NCI-H2196 (cell line): Measurements from ENCODE around the gene RNF125.
"Not testable (repeated sequence)": the region's sequence is repeated elsewhere in the genome, so short reads cannot be mapped to it uniquely, and the experiment has no call there.

ENCODE experiments used
- DNase-seq: peaks from one replicate; lab custom pipeline; 2025; ENCODE audit not compliant: unreplicated experiment; lab: John Stamatoyannopoulos, UW

The RNF125 gene

GRCh38 chr18:32083781-32084180 lies 65.2 kb downstream of the RNF125 start:
- DNase-seq, result no peak

GRCh38 chr18:32086881-32087280 lies 68.3 kb downstream of the RNF125 start:
- DNase-seq, result no peak

GRCh38 chr18:32090831-32091230 lies 72.2 kb downstream of the RNF125 start:
- not testable (repeated sequence) for DNase-seq

DNA sequence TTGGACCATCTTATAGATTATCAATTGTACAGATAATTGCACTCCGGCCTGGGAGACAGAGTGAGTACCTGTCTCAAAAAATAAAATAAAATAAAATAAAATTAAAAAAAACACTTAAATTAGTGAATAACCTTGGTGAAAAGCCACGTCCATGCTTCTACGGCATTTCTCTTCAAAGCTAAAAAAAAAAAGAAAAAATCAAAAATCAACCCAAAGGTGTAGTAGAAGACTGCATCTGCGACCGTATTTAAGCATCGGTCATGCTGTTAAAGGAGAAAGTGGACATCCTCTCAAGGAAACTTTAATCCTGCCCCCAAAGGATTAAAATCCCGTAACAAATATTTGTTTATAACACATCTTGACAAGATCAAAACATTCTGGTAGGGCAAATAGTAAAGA lies 72.7 kb downstream of the RNF125 start:
- no peak for DNase-seq

DNA sequence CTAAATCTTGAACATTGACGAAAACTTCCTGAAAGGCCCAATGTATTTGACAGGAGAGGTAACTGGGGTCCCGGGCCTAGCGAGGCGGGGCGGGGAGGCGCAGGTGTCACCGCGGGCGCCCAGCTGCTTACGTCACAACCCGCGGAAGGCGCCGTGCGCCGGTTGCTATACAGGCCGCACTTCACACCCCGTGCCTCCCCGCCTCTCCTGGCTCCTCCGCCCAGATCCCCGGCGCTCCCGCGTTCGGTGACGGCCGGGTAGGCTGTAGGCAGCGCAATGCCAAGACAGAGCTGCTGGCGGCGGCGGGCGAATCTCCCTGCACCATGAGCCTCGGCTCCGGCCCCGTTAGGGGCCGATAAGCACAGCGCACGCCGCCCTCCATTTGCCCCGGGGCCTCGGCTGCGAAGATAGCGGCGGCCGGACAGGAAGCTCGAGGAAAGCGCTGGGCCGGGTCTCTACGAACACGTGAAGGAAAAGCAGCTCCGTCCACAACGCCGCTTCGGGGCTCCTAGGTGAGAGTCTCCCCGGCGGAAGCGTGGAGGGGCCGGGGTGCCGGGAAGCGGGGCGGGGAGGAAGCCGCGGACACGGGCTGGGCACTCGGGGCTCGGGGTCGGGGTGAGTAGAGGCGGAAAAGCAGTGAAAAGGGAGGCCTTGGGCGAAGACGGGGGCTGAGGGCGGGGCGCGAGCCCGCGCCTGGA lies 73.2 kb downstream of the RNF125 start, which contains the start of gene RNF138:
TSS of gene RNF138 (plus strand) at position 151 of the 698 bp plus-strand sequence. CDS start 903 bp downstream, outside the sequence.
- DNase-seq, result peak; percentile 90

DNA sequence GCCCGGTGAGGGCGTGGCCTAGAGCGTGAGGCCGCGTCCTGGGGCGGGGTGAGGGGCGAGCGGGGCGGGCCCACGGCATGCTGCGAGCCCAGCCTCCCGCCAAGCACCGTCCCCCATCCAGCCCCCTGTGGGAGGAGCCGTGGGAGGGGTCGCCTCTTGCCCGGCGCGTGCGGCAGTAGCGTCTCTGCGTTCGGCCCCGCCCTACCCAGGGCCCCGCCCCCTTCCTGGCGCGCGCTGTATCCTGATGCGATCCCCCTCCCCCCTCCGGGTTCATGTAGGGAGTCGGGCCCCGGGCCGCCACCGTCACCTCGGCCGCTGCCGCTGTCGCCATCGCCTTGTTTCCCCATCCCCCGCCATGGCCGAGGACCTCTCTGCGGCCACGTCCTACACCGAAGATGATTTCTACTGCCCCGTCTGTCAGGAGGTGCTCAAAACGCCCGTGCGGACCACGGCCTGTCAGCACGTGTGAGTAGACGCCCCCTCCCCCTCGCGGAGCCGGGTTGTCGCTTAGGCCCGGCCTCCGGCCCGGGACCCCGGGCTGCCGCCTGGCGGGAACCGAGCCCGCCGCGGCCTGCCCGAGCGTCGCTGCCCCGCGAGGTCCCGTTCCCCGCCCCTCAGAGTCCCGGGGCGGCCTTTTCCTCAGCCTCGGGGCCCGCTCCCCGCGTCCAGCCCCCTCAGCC lies 73.9 kb downstream of the RNF125 start:
- peak; percentile 98 for DNase-seq

DNA sequence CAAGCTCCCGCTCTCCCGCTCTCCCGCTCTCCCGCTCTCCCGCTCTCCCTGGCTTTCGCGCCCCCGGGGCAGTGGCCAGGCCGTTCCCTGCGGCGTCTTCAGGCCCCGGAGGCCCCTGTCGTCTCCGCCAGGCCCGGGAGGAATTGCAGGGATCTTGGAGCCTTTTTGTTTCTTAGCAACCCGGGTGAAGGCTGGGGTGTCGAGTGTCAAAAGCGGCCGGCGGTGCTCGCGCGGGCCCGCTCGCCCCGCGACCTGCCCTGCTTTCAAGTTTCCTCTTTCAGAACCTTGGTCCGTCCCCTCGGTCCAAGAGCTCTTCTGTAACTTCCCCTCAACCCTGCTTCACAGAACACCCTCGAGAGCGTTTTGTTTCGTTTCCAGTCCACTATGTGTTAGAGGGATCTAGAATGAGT lies 74.5 kb downstream of the RNF125 start:
- DNase-seq, result peak; percentile 30

- no peak for DNase-seq
Observed at GRCh38 chr18:32093523-32093922, 74.9 kb downstream of the RNF125 start.

DNA sequence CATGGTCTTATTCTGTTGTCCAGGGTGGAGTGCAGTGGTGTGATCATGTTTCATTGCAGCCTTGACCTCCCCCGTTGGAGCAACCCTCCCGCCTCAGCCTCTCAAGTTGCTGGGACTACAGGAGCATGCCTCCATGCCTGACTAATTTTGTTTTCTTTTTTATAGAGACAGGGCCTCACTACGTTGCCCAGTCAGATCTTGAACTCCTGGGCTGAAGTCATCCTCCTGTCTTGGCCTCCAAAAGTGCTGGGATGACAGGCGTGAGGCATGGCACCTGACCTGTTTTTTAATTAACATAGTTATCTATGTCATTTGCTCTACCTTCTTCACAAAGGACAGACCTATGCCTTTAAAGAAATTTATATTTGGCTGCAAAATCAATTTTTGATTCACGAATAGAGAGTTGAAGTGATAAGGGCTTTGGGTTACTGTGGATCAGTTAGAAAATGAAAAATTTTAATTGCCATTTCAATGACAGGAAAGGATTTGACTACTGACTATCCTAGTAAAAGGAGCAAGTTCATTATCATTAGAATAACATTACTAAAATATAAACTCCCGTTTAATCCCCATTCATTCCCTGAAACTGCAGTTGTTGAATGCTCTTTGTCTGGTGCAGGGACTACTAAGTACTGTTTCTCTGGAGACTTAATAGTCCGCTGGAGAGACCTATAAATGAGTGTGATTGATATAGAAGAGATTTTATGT lies 76.7 kb downstream of the RNF125 start:
- DNase-seq, result no peak

GRCh38 chr18:32095900-32096229 lies 77.2 kb downstream of the RNF125 start:
- no peak for DNase-seq

- DNase-seq, result no peak
Observed at GRCh38 chr18:32096946-32097345, 78.3 kb downstream of the RNF125 start.

DNA sequence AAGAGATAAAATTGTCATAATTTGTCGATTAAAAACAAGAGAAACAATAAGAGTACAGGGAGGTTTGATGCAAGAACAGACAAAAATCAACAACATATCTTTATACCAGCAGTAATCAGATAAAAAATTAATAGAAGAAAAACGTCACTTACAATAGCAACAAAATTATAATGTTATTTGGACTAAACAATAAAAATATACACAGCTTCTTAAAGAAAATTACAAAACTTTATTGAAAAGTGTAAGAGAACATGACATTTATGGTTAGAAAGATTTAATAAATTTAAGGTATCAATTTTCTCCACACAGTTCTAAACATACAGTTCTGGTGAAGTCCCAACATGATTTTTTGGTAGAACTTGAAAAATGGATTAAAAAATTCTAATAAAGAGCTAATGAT lies 85.9 kb downstream of the RNF125 start:
- DNase-seq, result no peak

DNA sequence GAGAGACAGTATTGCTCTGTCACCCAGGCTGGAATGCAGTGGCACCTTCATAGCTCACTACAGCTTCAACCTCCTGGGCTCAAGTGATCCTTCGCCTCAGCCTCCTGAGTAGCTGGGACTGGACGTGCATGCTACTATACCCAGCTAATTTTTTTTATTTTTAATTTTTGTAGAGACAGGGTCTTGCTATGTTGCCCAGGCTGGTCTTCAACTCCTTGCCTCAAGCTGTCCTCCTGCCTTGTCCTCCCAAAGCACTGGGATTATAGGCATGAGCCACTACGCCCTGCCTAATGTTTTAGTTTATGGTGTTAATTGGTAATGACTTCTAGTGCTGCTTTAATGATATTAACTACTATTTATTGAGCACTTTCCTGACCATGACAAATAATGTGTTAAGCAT lies 91.4 kb downstream of the RNF125 start:
- DNase-seq, result no peak

GRCh38 chr18:32111706-32112105 lies 93.1 kb downstream of the RNF125 start:
- DNase-seq, result no peak

GRCh38 chr18:32112826-32113225 lies 94.2 kb downstream of the RNF125 start:
- DNase-seq, result no peak

DNA sequence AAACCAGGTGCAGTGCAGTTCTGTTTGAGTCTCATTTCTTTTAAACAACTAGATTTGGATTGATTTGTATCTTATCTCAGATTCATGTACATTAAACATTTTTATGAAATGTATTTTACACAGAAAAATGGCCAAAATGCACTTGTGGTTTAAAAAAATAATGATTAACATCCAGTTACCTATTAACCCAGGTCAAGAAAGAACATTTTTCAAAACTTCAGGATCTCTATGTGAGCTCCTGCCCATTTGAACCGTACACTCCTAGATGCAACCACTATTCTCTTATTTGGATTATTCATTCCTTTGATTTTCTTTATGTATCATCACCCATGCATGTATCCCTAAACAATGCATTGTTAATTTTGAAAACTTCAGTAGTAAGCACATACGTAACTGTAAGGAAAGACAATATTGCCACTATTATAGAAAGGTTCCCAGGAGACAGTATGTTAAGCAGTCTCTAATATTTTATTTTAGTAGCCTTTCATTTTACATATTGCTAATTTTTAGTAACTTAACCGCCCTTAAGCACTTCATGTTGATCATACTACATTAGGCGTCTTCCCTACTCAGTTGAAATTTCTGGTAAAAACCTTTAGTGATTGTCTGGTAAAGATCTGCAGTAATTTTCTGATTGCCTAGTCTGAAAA lies 95.8 kb downstream of the RNF125 start:
- no peak for DNase-seq

DNA sequence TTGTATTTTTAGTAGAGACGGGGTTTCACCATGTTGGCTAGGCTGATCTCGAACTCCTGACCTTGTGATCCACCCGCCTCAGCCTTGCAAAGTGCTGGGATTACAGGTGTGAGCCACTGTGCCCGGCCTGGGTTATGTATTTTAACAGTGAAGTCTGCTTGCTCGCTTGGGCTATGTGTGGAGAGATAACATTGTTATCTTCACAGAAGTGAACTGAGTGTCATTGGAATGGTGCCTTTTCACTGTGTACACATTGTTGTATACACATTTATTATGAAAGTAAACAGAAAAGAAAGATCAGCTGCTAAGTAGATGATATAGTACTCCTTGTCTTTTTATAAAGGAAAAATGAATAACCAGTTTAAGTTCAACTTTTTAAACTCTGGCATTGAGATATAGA lies 103.4 kb downstream of the RNF125 start:
- DNase-seq, result no peak
